Stimulated activated CD4-positive, alpha-beta T cell treated with anti-CD3 and anti-CD28 coated beads, Interleukin-15, amount 100 ng/mL, for 24 hours (primary cell): ENCODE data around the gene AFMID.
A peak's percentile ranks its signal among the peaks of the same experiment; 100 is the strongest.
"Not testable (repeated sequence)": the region's sequence is repeated elsewhere in the genome, so short reads cannot be mapped to it uniquely, and the experiment has no call there.

Experiments used
- DNase-seq: peaks from one replicate; pipeline ENCODE4 v3.0.0-alpha.2; 2020

Gene AFMID

DNA sequence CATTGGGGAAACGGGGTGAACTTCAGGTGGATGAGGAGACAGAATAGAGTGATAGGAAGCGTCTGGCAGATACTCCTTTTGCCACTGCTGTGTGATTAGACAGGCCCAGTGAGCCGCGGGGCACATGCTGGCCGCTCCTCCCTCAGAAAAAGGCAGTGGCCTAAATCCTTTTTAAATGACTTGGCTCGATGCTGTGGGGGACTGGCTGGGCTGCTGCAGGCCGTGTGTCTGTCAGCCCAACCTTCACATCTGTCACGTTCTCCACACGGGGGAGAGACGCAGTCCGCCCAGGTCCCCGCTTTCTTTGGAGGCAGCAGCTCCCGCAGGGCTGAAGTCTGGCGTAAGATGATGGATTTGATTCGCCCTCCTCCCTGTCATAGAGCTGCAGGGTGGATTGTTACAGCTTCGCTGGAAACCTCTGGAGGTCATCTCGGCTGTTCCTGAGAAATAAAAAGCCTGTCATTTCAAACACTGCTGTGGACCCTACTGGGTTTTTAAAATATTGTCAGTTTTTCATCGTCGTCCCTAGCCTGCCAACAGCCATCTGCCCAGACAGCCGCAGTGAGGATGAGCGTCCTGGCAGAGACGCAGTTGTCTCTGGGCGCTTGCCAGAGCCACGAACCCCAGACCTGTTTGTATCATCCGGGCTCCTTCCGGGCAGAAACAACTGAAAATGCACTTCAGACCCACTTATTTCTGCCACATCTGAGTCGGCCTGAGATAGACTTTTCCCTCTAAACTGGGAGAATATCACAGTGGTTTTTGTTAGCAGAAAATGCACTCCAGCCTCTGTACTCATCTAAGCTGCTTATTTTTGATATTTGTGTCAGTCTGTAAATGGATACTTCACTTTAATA, 37.3 kb downstream of the AFMID start:
- no peak for DNase-seq

DNA sequence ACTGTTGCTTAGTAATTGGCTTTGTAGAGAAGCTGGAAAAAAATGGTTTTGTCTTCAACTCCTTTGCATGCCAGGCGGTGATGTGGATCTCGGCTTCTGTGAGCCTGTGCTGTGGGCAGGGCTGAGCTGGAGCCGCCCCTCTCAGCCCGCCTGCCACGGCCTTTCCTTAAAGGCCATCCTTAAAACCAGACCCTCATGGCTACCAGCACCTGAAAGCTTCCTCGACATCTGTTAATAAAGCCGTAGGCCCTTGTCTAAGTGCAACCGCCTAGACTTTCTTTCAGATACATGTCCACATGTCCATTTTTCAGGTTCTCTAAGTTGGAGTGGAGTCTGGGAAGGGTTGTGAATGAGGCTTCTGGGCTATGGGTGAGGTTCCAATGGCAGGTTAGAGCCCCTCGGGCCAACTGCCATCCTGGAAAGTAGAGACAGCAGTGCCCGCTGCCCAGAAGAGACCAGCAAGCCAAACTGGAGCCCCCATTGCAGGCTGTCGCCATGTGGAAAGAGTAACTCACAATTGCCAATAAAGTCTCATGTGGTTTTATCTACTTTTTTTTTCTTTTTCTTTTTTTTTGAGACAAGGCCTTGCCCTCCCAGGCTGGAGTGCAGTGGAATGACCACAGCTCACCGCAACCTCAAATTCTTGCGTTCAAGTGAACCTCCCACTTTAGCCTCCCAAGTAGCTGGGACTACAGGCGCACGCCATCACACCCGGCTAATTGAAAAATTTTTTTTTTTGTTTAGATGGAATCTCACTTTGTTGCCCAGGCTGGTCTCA, 38.1 kb downstream of the AFMID start:
- no peak for DNase-seq

DNA sequence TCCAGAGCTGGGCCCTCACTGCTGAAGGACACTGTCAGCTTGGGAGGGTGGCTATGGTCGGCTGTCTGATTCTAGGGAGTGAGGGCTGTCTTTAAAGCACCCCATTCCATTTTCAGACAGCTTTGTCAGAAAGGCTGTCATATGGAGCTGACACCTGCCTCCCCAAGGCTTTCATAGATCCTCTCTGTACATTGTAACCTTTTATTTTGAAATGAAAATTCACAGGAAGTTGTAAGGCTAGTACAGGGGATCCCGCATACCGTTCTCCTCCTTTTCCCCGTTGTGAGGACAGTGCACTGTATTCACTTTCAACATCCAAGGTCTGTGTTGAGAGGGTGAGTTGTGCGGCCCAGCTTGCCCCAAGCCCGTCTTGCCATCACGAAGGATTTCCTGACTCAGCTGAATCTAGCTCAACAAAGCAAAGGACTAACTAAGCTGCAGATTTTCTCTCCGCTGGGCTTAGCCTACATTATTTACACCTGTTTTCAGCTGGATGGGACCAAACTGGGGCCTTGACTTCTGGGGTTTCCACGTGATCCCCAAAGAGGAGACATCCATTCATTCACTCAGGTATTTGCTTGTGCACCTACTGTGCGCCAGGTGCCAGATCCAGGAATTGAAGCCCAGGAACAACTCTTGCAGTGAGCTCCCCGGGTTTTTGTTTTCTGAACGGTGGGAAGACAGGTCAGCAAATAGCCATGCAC, 39.0 kb downstream of the AFMID start:
- DNase-seq = no peak

DNA sequence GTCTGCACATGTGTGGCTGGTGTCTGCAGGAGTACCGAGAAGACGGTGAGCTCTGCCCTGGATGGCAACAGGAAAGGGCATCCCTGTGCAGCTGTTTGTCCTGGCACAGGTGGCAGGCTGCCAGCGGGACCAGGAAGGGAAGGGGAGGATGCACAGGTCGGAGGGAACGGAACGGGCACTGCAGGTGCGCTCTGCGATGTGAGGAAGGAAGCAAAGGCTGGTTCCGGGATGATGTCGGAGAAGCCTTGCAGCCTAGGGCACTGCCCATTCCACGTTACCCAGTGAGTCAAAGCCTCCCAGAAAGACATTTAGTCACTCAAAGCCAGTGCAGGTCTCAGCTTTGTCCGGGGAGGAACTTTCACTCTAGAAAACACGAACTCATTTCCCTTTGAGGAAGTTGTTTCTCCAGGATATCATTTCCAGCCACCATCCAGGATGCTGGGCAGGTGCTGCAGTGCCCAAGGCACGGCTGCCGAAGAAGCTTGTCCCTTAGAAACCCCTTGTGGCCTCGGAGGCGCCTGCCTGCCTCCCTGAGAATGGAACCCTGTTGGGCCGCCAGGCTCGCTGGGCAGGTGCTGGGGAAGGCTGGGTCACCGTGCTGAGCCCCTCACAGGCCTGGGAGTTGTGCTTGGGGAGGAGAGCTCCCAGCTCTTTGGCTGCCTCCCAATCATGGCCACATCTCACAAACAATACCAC, 39.7 kb downstream of the AFMID start:
- no peak for DNase-seq

DNA sequence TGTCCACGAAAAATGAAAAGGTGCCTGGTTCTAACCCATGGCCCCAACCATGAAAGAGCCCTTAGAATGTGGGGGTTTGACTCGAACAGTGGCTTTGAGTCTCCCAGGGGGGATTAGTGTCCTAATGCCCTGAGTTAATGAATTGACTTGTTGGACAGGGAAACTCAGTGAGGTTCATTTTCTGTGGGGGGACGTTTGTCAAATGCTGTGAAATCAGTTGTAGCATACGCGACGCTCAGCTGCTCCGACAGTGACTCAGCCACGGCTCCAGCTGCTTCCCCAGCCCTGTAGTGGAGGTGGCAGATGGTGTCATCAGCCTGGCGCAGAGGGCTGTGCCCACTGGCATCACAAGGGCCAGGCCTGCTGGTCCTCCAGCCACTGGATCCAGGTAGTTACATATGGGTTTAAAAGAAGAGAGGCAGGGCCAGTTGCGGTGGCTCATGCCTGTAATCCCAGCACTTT, 40.3 kb downstream of the AFMID start:
- no peak for DNase-seq

DNA sequence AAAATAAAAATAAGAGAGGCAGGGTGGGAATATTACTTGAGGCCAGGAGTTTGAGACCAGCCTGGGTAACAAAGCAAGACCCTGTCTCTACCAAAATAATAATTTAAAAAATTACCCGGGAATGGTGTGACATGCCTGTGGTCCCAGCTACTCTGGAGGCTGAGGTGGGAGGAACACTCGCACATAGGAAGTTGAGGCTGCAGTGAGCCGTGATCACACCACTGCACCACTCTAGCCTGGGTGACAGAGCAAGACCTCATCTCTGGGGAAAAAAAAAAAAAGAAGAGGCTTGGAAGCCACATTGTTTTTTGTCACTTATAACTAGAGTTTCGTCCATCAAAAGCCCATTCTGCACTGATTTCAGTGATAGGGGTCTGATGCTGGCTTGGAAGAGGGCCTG, 41.0 kb downstream of the AFMID start:
- DNase-seq = no peak

DNA sequence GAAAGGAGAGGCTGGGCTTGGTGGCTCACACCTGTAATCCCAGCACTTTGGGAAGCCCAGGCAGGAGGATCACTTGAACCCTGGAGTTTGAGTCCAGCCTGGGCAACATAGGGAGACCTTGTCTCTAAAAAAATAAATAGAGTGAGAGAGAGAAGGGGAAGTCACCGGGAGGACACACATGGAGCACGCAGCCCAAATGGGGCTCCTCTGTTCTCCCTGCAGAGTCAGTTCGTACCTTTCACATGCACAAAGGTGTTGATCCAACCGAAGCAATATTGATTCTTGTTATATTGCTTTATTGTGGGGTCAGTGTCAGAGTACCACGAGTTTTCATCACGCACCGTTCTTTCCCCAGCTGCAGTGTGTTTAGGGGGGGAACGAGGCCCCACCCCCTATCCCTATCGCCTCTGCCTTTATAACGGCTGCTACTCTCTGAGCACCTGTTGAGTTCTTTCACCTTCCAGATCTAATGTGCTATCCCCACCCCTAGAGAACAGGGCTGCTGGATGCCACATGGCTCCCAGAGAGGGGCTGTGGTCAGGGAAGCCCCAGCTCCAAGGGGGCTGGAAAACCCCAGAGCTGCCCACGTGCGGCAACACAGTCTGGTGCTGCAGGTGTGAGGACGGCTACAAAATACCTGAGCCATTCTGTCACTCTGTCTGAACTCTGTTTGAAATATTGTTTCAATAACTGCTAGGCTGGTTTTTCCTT, 43.2 kb downstream of the AFMID start:
- no peak for DNase-seq

DNA sequence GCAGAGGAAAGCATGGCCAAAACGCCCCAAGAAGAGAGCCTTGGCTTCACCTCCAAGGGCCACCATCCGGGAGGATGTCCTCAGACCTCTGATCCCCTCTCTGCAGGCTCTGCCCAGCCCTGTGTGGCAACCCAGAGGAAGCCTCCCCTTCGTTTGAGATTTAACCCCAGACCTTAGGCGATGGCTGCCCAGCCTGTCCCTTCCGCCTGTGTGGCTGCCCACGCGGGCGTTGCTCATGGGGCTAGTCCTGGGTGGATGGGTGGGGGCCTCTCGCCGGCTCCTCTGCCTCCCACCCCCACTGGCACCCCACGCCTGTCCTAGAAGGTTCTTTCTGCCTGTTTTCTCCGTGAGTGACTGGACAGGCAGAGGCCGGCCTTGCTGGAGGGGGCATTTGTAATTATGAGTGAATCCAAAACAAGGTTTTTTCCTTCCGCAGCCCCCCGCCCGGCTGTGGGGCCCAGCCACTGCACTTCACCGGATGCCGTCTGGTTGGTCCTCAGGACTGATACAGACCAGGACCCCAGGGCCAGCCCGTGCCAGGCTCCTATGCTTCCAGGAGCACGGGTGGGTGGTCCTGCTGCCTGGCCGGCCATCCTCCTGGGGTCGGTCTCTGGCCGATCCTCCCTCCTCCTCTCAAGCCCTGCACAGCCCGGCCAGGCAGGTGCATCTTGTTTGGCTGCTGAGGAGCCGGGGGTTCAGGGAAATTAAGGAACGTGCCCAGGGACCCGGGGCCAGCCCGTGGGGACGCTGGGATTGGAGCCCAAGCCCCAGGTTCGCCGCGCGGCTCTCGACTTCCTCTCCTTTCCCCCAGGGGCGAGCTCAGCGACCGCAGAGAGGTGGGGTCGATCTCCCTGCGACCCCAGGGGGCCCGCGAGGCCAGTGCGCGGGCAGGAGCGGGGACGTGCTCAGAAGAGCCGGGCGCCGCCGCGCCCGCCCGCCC, 44.1 kb downstream of the AFMID start, which contains the start of gene TMEM235:
TSS of gene TMEM235 (plus strand) at position 636 of the 940 bp plus-strand sequence. CDS start 393 bp downstream, outside the sequence.
- DNase-seq = no peak

DNA sequence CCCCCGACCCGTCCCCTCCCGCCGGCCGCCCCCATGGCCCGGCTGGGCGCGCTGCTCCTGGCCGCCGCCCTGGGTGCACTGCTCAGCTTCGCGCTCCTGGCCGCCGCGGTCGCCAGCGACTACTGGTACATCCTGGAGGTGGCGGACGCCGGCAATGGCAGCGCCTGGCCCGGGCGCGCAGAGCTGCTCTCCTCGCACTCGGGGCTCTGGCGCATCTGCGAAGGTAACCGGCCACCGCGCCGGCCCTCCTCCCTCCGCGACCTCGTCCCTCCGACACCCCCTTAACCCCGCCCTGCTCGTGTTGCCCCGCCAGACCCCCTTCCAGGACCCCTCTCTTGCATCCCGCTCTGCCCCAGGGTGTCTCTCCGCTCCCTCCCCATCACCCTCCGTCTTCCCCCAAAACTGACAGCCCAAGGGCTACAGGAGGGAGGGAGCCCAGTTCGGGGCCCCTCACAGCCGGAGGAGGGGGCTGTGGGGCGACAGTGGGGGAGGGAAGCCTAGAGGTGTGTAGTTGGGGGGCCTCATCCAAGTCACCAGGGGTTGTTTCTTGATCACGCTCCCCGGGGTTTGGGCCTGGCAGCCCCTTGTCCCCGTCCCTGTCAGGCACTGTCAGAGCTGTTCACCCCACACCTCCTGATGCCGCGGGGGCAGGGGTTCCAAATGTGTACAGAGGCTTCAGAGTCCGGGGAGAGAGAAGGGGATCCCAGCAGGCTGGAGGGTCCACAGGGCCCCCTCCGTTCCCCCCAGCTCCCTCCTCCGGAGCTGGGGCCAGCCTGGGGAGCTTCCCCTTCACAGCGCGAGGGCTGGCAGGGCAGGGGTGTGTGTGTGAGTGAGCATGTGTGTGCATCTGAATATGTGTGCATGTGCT, 45.1 kb downstream of the AFMID start:
- peak; percentile 55 for DNase-seq

DNA sequence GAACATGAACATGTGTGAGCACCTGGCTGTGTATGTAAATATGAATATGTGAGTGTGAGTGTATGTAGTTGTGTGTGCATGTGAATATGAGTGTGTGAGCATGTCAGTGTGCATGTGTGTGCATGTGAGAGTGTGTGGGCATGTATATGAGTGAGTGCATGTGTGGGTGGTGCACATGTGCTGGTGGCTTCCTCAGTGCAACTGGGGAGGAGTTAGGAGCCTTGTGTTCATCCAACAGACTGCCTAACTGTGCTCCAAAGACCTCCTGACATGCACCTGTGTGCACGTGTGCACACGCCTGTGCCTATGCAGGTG, 45.7 kb downstream of the AFMID start:
- DNase-seq = no peak

DNA sequence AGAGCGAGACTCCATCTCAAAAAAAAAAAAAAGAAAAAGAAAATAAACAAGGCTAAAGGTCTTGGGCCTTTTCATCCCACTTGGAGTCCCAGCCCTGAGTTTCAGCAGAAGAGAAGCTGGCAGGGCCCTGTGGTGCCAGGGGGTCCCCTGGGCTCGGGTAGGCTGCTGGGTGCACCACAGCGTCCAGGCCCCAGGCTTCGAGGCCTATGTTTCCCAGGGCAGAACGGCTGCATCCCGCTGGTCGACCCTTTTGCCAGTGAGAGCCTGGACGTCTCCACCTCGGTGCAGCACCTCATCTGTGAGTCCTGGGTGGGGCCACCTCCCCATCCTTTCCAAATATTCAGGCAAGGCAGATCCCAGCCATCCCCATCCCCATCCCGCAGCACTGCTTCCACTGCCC, 46.5 kb downstream of the AFMID start:
- DNase-seq = no peak

DNA sequence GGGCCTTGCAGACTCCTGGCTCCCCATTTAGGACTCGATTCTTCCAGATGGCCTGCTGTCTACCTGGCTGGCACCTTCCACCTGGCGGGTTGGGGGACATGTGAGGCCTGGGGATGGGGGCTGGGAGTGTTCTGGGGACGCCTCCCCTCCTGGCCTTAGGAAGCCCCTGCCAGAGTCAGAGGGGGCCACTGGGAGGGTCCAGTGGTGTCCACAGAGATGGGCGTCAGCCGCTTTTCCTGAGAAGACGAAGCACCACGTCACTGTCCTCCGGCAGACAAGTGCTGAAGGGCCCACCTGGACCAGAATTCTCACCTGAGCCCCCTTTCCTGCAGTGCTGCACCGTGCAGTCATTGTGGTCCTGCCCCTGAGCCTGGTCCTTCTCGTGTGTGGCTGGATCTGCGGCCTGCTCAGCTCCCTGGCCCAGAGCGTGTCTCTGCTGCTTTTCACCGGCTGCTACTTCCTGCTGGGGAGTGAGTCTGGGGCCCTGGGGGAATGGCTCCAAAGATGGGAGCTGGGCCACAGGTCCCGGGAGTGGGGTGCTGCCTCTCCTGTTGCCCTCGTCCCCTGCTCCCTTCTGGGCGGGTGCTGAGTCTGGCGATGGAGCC, 47.2 kb downstream of the AFMID start:
- DNase-seq = no peak

DNA sequence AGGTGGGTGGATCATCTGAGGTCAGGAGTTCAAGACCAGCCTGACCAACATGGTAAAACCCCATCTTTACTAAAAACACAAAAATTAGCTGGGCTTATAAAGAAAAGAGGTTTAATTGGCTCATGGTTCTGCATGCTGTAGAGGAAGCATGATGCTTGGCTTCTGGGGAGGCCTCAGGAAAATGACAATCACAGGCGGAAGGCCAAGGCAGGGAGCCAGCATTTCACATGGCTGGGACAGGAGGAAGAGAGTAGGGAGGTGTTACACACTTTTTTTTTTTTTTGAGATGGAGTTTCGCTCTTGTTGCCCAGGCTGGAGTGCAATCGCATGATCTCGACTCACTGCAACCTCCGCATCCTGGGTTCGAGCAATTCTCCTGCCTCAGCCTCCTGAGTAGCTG, 47.9 kb downstream of the AFMID start:
- not testable (repeated sequence) for DNase-seq

DNA sequence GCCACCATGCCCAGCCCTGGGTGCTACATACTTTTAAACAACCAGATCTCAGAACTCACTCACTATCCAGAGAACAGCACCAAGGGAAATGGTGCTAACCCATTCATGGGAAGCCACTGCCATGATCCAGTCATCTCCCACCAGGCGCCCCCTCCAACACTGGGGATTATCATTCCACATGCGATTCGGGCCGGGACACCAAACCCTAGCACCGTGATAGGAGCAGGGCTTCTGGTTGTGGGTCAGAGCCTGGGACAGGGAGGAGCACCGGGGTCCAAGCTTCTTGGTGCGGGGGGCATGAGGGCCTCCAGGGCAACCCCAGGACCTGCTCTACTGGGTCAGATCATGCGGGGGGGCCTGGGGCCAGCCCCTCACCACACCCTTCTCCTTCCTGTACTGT, 48.7 kb downstream of the AFMID start:
- no peak for DNase-seq

DNA sequence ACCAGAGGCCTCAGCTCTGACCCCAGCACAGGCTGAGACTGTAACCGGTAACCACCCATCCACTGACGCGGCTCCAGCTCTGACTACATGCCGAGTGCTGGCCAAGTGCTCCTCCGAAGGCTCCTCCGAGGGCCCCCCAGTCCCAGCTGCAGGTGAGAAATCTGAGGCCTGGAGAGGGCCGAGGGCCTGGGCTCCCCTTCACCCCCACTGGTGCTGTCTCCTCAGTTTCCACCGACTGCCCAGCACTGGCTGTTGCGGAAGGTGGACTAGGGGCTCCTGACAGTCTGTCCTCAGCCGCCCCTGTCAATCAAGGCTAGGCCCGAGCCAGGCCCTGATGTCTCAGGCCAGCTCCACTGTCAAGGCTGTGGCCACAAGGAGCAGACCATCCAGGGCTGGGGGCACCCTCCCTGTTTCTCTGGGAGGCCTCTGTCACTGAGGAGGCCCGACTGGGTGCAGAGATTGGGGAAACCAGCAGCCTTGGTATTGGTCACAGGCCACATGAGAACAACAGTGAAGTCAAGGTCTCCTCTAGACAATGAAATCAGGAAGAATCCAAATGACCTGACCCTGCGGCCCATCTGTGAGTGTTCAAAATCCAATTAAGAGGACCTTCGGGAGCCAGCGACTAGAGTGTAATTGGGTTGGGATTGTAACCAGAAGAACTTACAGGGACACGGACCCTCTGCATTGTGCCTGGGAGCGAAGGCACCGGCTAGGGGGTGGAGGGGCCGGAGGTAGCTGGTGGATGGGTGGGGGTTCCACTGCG, 49.4 kb downstream of the AFMID start:
- no peak for DNase-seq

DNA sequence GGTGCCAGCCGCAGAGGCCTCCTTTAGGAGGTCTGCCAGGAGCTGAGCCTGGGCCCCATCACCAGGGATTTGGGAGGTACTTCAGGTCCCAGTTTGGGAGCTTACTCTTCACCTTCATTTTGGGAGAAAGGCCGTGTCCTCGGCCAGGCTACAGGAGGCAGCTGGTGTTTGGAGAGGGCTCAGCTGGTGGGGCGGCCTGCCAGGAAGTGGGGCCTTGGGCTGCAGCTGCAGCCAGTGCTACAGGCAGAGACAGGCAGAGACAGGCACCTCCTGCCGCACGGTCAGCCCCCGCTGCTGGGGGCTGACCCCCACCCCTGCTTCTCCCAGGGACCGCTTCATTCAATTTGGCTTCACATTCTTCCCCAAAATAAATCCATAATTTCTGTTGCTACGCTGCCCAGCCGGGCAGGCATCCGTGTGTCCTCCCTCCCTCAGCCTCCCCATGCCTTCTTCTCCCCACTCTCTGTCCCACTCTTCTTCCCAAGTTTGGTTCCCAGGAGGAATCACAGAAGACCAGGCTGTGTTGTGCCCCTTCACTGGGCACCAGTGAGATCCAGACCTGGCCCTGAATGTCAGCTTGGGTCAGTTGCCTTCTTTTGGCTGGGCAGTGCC, 50.3 kb downstream of the AFMID start:
- no peak for DNase-seq

DNA sequence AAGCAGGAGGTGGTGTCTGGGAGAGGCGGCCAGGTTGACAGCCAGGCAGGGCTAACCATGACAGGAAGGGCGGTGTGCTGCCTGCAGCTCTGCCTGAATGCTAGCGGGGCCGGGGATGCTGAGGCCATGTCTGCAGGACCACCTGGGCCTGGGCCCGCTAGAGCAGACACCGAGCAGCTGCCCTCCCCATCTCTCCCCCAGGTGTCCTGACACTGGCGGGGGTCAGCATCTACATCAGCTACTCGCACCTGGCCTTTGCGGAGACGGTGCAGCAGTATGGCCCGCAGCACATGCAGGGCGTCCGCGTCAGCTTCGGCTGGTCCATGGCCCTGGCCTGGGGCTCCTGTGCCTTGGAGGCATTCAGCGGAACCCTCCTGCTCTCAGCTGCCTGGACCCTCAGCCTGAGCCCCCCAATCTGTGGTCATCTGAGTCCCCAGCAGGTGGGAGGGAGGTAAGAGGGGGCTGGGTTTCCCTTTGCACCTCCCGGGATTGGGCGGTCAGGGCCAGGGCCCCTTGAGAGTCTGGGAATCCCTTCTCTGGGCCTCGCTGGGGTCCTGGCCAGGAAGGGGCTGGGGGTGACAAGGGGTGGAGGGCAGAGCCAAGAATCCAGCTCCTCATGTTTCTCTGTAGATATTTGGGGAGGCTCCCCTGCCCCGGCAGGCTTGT, 51.8 kb downstream of the AFMID start:
- no peak for DNase-seq

DNA sequence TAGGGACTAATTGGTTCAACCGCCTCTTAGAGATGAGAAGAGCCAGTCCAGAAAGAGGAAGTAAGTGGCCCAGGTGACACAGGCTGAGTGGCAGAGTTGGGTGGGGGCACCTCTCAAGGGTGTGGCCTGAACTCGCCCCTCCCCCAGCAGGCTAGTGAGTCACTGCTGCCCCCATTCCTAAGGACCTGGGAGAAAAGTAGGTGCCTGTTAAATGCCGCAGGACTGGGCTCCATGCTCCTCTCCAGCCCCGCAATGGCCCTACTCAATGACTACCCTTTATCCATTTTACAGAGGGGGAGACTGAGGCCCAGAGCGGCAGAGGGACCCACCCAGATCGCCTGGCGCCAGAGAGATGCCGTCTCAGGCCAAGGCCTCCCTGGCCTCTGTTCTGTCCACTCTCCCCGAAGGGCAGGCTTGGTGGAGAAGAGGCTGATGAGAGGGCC, 52.3 kb downstream of the AFMID start:
- DNase-seq = no peak
